ENCODE results near the gene ZNF784.

The ZNF784 gene

DNA sequence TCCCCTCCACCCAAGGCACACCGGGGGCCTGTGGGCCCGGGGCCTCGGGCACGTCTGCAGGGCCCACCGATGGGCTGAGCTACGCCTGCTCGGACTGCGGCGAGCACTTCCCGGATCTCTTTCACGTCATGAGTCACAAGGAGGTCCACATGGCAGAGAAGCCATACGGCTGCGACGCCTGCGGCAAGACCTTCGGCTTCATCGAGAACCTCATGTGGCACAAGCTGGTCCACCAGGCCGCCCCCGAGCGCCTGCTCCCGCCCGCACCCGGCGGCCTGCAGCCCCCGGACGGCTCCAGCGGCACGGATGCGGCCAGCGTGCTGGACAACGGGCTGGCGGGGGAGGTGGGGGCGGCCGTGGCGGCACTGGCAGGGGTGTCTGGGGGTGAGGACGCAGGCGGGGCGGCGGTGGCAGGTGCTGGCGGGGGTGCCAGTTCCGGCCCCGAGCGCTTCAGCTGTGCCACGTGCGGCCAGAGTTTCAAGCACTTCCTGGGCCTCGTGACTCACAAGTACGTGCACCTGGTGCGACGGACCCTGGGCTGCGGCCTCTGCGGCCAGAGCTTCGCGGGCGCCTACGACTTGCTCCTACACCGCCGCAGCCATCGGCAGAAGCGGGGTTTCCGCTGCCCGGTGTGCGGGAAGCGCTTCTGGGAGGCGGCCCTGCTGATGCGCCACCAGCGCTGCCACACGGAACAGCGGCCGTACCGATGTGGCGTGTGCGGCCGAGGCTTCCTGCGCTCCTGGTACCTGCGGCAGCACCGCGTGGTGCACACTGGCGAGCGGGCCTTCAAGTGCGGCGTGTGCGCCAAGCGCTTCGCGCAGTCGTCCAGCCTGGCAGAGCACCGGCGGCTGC lies 8.6 kb downstream of the ZNF784 start:
- H3K4me3 ChIP-seq (ENCODE audit: low read length) = no peak overlapping the region
- peaks cover 18% of the 10 kb centered on the region for H3K36me3 ChIP-seq (ENCODE audit: control insufficient read depth, insufficient read depth, low read length, severe bottlenecking)
- no peak overlapping the region for H3K9ac ChIP-seq (ENCODE audit: low read length)
- H3K4me1 ChIP-seq (ENCODE audit: control insufficient read depth, insufficient read depth, low read length) = peaks cover 23% of the 10 kb centered on the region
- H3K27me3 ChIP-seq (replicated peaks; ENCODE audit: control insufficient read depth, insufficient read depth, low read length) = no peaks in the 10 kb centered on the region
- no peak for DNase-seq (ENCODE audit: low read depth)
- no peaks in the 10 kb centered on the region for H3K9me3 ChIP-seq (ENCODE audit: control insufficient read depth, low read length)

DNA sequence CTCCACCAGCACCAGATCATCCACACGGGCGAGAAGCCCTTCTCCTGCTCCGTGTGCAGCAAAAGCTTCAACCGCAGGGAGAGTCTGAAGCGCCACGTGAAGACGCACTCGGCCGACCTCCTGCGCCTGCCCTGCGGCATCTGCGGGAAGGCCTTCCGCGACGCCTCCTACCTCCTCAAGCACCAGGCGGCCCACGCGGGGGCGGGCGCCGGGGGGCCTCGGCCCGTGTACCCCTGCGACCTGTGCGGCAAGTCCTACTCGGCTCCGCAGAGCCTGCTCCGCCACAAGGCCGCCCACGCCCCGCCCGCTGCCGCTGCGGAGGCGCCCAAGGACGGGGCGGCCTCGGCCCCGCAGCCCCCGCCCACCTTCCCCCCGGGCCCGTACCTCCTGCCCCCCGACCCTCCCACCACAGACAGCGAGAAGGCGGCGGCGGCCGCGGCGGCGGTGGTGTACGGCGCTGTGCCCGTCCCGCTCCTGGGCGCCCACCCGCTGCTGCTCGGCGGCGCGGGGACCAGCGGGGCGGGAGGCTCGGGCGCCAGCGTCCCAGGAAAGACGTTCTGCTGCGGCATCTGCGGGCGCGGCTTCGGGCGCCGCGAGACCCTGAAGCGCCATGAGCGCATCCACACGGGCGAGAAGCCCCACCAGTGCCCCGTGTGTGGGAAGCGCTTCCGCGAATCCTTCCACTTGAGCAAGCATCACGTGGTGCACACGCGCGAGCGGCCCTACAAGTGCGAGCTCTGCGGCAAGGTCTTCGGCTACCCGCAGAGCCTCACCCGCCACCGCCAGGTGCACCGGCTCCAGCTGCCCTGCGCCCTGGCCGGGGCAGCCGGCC lies 9.4 kb downstream of the ZNF784 start:
- H3K36me3 ChIP-seq (ENCODE audit: control insufficient read depth, insufficient read depth, low read length, severe bottlenecking) = peaks cover 20% of the 10 kb centered on the region
- no peak for DNase-seq (ENCODE audit: low read depth)
- no peak overlapping the region for H3K9ac ChIP-seq (ENCODE audit: low read length)
- H3K4me3 ChIP-seq (ENCODE audit: low read length) = no peak overlapping the region
- H3K27me3 ChIP-seq (replicated peaks; ENCODE audit: control insufficient read depth, insufficient read depth, low read length) = no peaks in the 10 kb centered on the region
- peaks cover 15% of the 10 kb centered on the region for H3K4me1 ChIP-seq (ENCODE audit: control insufficient read depth, insufficient read depth, low read length)
- no peaks in the 10 kb centered on the region for H3K9me3 ChIP-seq (ENCODE audit: control insufficient read depth, low read length)

DNA sequence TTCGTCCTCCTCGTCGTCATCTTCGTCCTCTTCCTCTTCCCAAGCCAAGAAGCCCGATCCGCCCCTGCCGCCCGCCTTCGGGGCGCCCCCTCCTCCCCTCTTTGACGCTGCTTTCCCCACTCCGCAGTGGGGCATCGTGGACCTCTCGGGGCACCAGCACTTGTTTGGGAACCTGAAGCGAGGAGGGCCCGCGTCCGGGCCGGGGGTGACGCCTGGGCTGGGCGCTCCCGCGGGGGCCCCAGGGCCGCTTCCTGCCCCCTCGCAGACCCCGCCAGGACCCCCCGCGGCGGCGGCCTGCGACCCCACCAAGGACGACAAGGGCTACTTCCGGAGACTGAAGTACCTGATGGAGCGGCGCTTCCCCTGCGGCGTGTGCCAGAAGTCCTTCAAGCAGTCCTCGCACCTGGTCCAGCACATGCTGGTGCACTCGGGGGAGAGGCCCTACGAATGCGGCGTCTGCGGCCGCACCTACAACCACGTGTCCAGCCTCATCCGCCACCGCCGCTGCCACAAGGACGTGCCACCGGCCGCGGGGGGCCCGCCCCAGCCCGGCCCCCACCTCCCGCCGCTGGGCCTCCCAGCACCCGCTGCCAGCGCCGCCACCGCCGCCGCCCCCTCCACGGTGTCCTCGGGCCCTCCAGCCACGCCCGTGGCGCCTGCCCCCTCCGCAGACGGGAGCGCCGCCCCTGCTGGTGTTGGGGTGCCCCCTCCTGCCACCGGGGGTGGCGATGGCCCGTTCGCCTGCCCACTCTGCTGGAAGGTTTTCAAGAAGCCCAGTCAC lies 10.2 kb downstream of the ZNF784 start:
- Histone ChIP-seq H3K9me3 (ENCODE audit: control insufficient read depth, low read length) (no peaks in the 10 kb centered on the region), H3K27me3 (replicated peaks; ENCODE audit: control insufficient read depth, insufficient read depth, low read length) (no peaks in the 10 kb centered on the region), H3K4me1 (ENCODE audit: control insufficient read depth, insufficient read depth, low read length) (peaks cover 7% of the 10 kb centered on the region), H3K9ac (ENCODE audit: low read length) (no peak overlapping the region), H3K4me3 (ENCODE audit: low read length) (no peak overlapping the region), H3K36me3 (ENCODE audit: control insufficient read depth, insufficient read depth, low read length, severe bottlenecking) (peaks cover 26% of the 10 kb centered on the region)
- DNase-seq (ENCODE audit: low read depth) = no peak

DNA sequence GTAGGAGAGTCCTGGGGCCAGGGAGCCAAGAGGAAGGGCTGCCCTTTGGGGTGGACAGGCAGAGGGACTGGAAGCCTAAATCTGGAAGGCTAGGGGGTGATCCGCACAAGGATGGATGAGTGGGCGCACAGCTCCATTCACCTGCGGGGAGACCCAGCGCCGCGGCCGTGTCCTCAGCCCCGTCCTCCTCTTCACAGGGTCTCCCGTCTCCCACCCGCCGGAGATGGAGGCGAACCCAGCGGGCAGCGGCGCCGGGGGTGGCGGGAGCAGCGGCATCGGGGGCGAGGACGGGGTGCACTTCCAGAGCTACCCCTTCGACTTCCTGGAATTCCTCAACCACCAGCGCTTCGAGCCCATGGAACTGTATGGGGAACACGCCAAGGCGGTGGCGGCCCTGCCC lies 11.0 kb downstream of the ZNF784 start:
- H3K4me3 ChIP-seq (ENCODE audit: low read length) = no peak overlapping the region
- no peaks in the 10 kb centered on the region for H3K9me3 ChIP-seq (ENCODE audit: control insufficient read depth, low read length)
- peaks cover 26% of the 10 kb centered on the region for H3K36me3 ChIP-seq (ENCODE audit: control insufficient read depth, insufficient read depth, low read length, severe bottlenecking)
- no peak overlapping the region for H3K9ac ChIP-seq (ENCODE audit: low read length)
- no peaks in the 10 kb centered on the region for H3K27me3 ChIP-seq (replicated peaks; ENCODE audit: control insufficient read depth, insufficient read depth, low read length)
- H3K4me1 ChIP-seq (ENCODE audit: control insufficient read depth, insufficient read depth, low read length) = peaks cover under 1% of the 10 kb centered on the region
- DNase-seq (ENCODE audit: low read depth) = no peak

DNA sequence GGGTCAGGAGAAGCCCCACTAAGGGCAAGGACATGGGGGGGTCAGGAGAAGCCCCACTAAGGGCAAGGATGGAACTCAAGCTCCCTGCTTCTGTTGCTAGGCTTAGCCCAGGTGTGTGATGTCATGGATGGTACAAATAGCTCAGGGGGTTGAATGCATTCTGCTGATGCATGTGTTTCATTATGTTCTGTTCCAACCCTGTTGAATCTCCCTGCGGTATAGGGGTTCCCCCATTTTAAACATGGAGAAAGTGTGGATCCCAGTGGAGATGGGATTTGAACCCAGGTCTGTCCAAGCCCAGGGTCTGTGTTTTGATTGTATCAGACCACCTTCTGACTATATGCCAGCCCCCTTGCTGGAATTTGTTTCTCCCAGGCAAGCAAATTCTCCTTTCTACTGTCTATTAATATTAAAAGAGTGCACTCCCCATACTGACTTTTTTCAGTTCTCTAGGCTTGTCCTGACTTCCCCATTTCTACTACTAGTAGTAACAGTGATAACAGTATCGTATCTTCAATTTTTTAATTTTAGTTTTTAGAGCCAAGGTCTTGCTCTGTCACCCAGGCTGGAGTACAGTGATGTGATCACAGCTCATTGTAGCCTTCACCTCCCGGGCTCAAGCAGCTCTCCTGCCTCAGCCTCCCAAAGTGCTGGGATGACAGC lies 12.3 kb downstream of the ZNF784 start:
- no peak overlapping the region for H3K9ac ChIP-seq (ENCODE audit: low read length)

DNA sequence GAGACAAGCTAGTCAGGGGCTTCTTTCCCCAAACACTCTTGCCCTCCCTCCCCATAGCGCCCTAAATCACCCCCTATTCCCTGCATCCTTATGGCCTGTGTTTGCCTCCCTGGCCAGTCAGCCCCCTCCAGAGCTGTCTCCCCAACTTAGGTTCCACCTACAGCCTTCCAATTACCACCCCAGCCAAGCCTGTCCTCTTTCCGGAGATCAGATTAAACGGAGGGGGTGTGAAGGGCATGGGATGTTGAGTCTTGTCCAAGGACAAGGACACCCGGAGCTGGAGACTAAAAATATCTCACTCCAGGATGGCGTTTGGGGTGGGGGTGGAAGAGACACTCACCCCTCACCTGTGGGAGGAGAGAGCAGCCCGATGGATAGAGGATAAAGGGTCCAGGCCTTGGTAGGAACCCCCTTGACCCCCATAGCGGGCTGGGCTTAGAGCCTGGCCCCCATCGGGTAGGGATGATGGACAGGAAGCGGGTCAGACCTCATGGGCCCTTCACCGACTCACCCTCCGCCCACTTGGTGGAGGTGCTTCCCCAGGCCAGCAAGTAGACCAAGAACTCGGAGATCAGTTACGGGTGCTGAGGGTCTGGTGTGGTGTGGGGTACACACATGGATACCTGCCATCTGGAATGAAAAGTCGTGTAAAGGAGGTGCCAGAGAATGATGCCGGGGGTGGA lies 12.9 kb downstream of the ZNF784 start:
- Histone ChIP-seq H3K27me3 (replicated peaks; ENCODE audit: control insufficient read depth, insufficient read depth, low read length) (no peaks in the 10 kb centered on the region), H3K36me3 (ENCODE audit: control insufficient read depth, insufficient read depth, low read length, severe bottlenecking) (peaks cover 18% of the 10 kb centered on the region), H3K9me3 (ENCODE audit: control insufficient read depth, low read length) (no peaks in the 10 kb centered on the region), H3K9ac (ENCODE audit: low read length) (no peak overlapping the region), H3K4me3 (ENCODE audit: low read length) (no peak overlapping the region), H3K4me1 (ENCODE audit: control insufficient read depth, insufficient read depth, low read length) (peaks cover 4% of the 10 kb centered on the region)
- no peak for DNase-seq (ENCODE audit: low read depth)

More for the DNA sequence above, 12.3 kb downstream of the ZNF784 start:
- Histone ChIP-seq H3K4me1 (ENCODE audit: control insufficient read depth, insufficient read depth, low read length) (no peaks in the 10 kb centered on the region), H3K9me3 (ENCODE audit: control insufficient read depth, low read length) (no peaks in the 10 kb centered on the region), H3K4me3 (ENCODE audit: low read length) (no peak overlapping the region), H3K27me3 (replicated peaks; ENCODE audit: control insufficient read depth, insufficient read depth, low read length) (no peaks in the 10 kb centered on the region), H3K36me3 (ENCODE audit: control insufficient read depth, insufficient read depth, low read length, severe bottlenecking) (peaks cover 21% of the 10 kb centered on the region)
- no peak for DNase-seq (ENCODE audit: low read depth)

DNA sequence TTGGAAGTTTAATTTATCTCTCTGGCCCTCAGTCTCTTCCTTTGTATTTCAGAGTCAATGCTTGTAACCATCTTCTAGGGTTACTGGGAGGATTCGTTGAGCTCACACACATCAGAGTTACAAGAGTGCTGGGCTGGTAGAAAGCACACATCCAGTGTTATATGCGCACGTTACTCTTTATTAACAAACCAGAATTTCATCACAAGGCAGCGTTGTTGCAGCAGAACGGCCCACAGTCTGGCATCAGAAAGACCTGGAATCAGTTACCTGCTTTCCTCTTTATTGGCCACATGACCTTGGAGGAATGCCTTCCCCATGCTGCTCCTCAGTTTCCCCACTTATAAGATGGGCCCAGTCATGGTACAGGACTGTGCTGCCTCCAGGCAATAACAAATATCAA lies 15.0 kb downstream of the ZNF784 start:
- Histone ChIP-seq H3K9ac (ENCODE audit: low read length) (no peak overlapping the region), H3K36me3 (ENCODE audit: control insufficient read depth, insufficient read depth, low read length, severe bottlenecking) (peaks cover 8% of the 10 kb centered on the region), H3K4me3 (ENCODE audit: low read length) (no peak overlapping the region), H3K9me3 (ENCODE audit: control insufficient read depth, low read length) (no peaks in the 10 kb centered on the region), H3K4me1 (ENCODE audit: control insufficient read depth, insufficient read depth, low read length) (peaks cover 12% of the 10 kb centered on the region), H3K27me3 (replicated peaks; ENCODE audit: control insufficient read depth, insufficient read depth, low read length) (no peaks in the 10 kb centered on the region)
- DNase-seq (ENCODE audit: low read depth) = no peak

DNA sequence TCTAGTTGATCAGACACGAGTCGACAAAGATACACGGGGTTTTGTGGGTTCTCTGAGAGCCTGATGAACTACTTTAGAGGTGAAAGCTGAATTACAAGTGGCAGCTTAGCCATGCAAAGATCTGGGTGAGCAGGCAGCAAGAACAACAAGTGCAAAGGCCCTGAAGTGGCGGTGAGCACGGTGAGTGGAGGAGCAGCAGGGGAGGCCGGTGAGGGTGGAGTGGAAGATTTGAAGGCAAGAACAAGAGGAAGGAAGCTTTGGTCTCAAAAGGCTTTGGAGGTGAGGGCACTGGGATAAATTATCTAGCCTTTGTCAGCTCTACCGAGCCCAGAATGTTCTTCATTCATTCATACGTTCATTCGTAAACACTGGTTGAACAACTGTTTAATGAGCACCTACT lies 17.5 kb downstream of the ZNF784 start:
- Histone ChIP-seq H3K4me3 (ENCODE audit: low read length) (peak overlapping the region; percentile 99), H3K36me3 (ENCODE audit: control insufficient read depth, insufficient read depth, low read length, severe bottlenecking) (peaks cover 8% of the 10 kb centered on the region), H3K9ac (ENCODE audit: low read length) (peak overlapping the region; percentile 99), H3K4me1 (ENCODE audit: control insufficient read depth, insufficient read depth, low read length) (peaks cover 13% of the 10 kb centered on the region), H3K27me3 (replicated peaks; ENCODE audit: control insufficient read depth, insufficient read depth, low read length) (no peaks in the 10 kb centered on the region), H3K9me3 (ENCODE audit: control insufficient read depth, low read length) (no peaks in the 10 kb centered on the region)
- no peak for DNase-seq (ENCODE audit: low read depth)

DNA sequence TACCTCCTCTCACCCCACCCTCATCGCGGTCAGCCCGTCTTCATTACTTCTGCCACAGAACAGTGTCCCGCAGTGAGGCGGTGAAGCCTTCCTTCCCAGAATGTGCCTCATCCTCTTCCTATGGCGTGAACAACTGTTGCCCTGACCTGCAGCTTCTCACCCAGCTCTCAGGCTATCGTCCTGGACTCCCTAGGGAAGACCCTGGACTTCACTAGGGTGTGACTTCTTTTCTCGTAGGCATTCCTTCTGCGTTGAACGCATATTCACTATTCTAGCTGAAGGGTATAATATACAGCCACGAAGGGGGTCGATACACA lies 17.9 kb downstream of the ZNF784 start:
- Histone ChIP-seq H3K9me3 (ENCODE audit: control insufficient read depth, low read length) (no peaks in the 10 kb centered on the region), H3K4me1 (ENCODE audit: control insufficient read depth, insufficient read depth, low read length) (peaks cover 13% of the 10 kb centered on the region), H3K9ac (ENCODE audit: low read length) (peak overlapping the region; percentile 99), H3K27me3 (replicated peaks; ENCODE audit: control insufficient read depth, insufficient read depth, low read length) (no peaks in the 10 kb centered on the region), H3K36me3 (ENCODE audit: control insufficient read depth, insufficient read depth, low read length, severe bottlenecking) (peaks cover 8% of the 10 kb centered on the region), H3K4me3 (ENCODE audit: low read length) (peak overlapping the region; percentile 99)
- no peak for DNase-seq (ENCODE audit: low read depth)

DNA sequence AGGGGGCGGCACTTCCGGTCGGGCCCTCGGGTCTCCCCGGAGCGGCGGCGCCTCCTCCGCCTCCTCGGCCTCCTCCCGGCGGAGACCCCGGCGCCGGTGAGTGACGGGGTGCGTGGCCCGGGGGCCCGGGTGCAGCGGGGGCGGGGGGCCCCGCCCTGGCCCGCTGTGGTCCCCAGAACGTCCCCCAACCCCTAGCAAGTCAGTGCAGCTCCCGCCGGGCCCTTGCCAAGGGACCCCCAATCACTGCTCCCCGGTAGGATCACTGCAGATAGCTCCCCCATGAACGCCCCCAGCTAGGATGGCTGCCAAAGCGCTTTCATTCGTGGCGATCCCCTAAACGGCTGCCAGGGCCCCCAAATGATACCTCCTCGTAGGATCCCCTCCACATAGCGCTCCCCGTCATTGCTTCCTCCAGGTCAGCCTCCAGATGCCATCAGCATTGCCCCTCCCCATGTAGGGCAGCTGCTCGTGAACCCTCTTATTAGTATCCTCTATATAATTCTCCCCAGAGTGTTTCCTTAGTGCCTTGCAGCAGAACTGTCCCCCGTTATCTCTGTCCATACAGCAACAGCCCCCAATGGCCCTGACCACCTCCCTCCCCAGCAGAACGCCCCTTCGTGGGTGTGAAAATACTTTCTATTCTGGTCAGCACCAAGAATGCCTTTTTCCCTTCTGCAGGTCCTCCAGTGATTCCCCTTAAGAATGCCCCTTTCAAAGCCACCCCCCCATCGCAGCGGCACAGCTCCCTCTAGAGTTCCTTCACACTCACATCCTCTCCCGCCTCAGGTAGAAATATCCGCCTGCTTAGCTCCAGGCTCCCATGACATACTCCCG lies 18.5 kb downstream of the ZNF784 start, which contains the start of gene ZNF865:
Gene ZNF865 (plus strand): TSS at position 11 of the 834 bp plus-strand sequence. CDS start 7,972 bp downstream, outside the sequence.
- H3K9me3 ChIP-seq (ENCODE audit: control insufficient read depth, low read length) = no peaks in the 10 kb centered on the region
- no peaks in the 10 kb centered on the region for H3K27me3 ChIP-seq (replicated peaks; ENCODE audit: control insufficient read depth, insufficient read depth, low read length)
- peak within 1 kb of the TSS; percentile 99 for H3K4me3 ChIP-seq (ENCODE audit: low read length)
- DNase-seq (ENCODE audit: low read depth) = peak; percentile 94
- H3K4me1 ChIP-seq (ENCODE audit: control insufficient read depth, insufficient read depth, low read length) = peaks cover 19% of the 10 kb centered on the region
- peaks cover 8% of the 10 kb centered on the region for H3K36me3 ChIP-seq (ENCODE audit: control insufficient read depth, insufficient read depth, low read length, severe bottlenecking)
- H3K9ac ChIP-seq (ENCODE audit: low read length) = peak within 1 kb of the TSS; percentile 99
